GM12878 (cell line): Measurements from ENCODE around the gene RASSF10. TPM values are rescaled to one million over a fixed set of nuclear protein-coding genes. Genes with fewer than 3 reads are reported as not detected.

Source experiments
- ATAC-seq: fragments of 200-7000 bp; cut with Tn5 transposase; 3 replicates; pipeline ENCODE4 v1.9.1; 2020; ENCODE audit warnings: mild to moderate bottlenecking, moderate library complexity
- BruUV-seq: library from RNA; stranded (reverse); fragments of 400-500 nt; replicated peaks from 2 replicates; lab custom pipeline; 2021; lab: Mats Ljungman, UMichigan
- CTCF ChIA-PET: fragments of 300-600 bp; sonication (Branson Sonifier 250); formaldehyde crosslinking; extraction: SDS; loops from one replicate; lab custom pipeline; 2021; ENCODE audit warnings: inconsistent platforms; lab: Yijun Ruan, JAX
- POLR2A ChIA-PET: fragments of 350-600 bp; formaldehyde crosslinking; extraction: SDS; loops from one replicate; lab custom pipeline; 2021; ENCODE audit warnings: inconsistent platforms; lab: Charles Lee
- RAD21 ChIA-PET: fragments of 300-600 bp; sonication (Branson Sonifier 250); formaldehyde crosslinking; loops from one replicate; lab custom pipeline; 2023; ENCODE audit warnings: antibody characterized with exemption; ENCODE audit not compliant: unreplicated experiment; lab: Charles Lee
- SMC1A ChIA-PET: fragments of 300-600 bp; sonication (Branson Sonifier 250); formaldehyde crosslinking; loops from one replicate; lab custom pipeline; 2023; ENCODE audit not compliant: unreplicated experiment, uncharacterized antibody; lab: Charles Lee
- DNase-seq: peaks from one replicate; pipeline ENCODE4 v3.0.0-alpha.2; 2011; ENCODE audit warnings: low read depth, low spot score
- FAIRE-seq: peaks from 3 replicates; lab custom pipeline; 2011; peaks lifted over from hg19 to GRCh38; lab: Jason Lieb, UNC
- H2AFZ ChIP-seq: 2 replicates; pipeline ENCODE4 v1.6.0; 2011; ENCODE audit warnings: low read depth, low read length, control low read depth; ENCODE audit not compliant: control insufficient read depth
- H3K27ac ChIP-seq: 2 replicates; pipeline ENCODE4 v1.5.1; 2011; ENCODE audit warnings: control low read depth; ENCODE audit not compliant: control insufficient read depth, insufficient read depth
- H3K27me3 ChIP-seq, 2 experiments: replicated peaks in 1 of 2; 2 replicates each; pipeline versions ENCODE4 v1.6.0 to v1.6.1; 2011; ENCODE audit warnings: low read length in 1 of 2; ENCODE audit not compliant: control insufficient read depth in 2 of 2, insufficient read depth in 2 of 2
- H3K36me3 ChIP-seq, 2 experiments: 2 replicates each; pipeline ENCODE4 v1.5.1; 2011; ENCODE audit warnings: low read length in 1 of 2; ENCODE audit not compliant: control insufficient read depth in 2 of 2, insufficient read depth in 2 of 2
- H3K4me1 ChIP-seq: 2 replicates; pipeline ENCODE4 v1.6.1; 2011; ENCODE audit warnings: mild to moderate bottlenecking, low read length, moderate library complexity, mixed read lengths; ENCODE audit not compliant: control insufficient read depth, insufficient read depth
- H3K4me2 ChIP-seq: 2 replicates; pipeline ENCODE4 v1.6.0; 2011; ENCODE audit warnings: control low read depth; ENCODE audit not compliant: control insufficient read depth, insufficient read depth
- H3K4me3 ChIP-seq: fragments of 200-600 bp; sonication (generic); 2 replicates; pipeline ENCODE4 v1.5.1; 2016
- H3K79me2 ChIP-seq: 2 replicates; pipeline ENCODE4 v1.6.0; 2011; ENCODE audit warnings: low read length; ENCODE audit not compliant: control insufficient read depth, insufficient read depth
- H3K9ac ChIP-seq: 2 replicates; pipeline ENCODE4 v1.8.0; 2011; ENCODE audit warnings: low read length, control low read depth, mixed read lengths; ENCODE audit not compliant: control insufficient read depth, insufficient read depth
- H3K9me3 ChIP-seq: replicated peaks from 3 replicates; pipeline ENCODE4 v1.5.1; 2011; ENCODE audit warnings: mild to moderate bottlenecking, low read length; ENCODE audit not compliant: control insufficient read depth, insufficient read depth
- H4K20me1 ChIP-seq: 2 replicates; pipeline ENCODE4 v1.6.0; 2011; ENCODE audit not compliant: control insufficient read depth, insufficient read depth
- BACH1 ChIP-seq: fragments of 450-650 bp; IDR thresholded peaks from 2 replicates; pipeline ENCODE4 v1.6.1; 2017; ENCODE audit warnings: mild to moderate bottlenecking, borderline replicate concordance
- CEBPB ChIP-seq, 2 experiments: fragments of 150-350 bp in 1 of 2; IDR thresholded peaks; 2 replicates each; pipeline ENCODE4 v1.6.1; 2012 to 2014; ENCODE audit warnings: low read depth in 2 of 2, low read length in 2 of 2, borderline replicate concordance in 1 of 2, inconsistent platforms in 1 of 2
- FOXM1 ChIP-seq: IDR thresholded peaks from 2 replicates; pipeline ENCODE4 v1.6.1; 2012; ENCODE audit warnings: low read depth, mild to moderate bottlenecking, inconsistent platforms, low read length, moderate library complexity
- HDAC6 ChIP-seq: fragments of 200-600 bp; sonication (generic); IDR thresholded peaks from one replicate; pipeline ENCODE4 v1.8.0; 2017; ENCODE audit warnings: antibody characterized with exemption; ENCODE audit not compliant: unreplicated experiment
- IKZF1 ChIP-seq: fragments of 450-650 bp; conservative IDR thresholded peaks from 2 replicates; pipeline ENCODE4 v1.6.1; 2017; ENCODE audit warnings: antibody characterized with exemption, mild to moderate bottlenecking
- IRF4 ChIP-seq: IDR thresholded peaks from 2 replicates; pipeline ENCODE4 v1.6.1; 2011; ENCODE audit warnings: low read depth, low read length
- RELA ChIP-seq: fragments of 450-650 bp; IDR thresholded peaks from 2 replicates; pipeline ENCODE4 v1.8.0; 2014; ENCODE audit warnings: borderline replicate concordance; ENCODE audit not compliant: partially characterized antibody
- SIX5 ChIP-seq: IDR thresholded peaks from 2 replicates; pipeline ENCODE4 v1.6.1; 2011; ENCODE audit warnings: mild to moderate bottlenecking, low read depth, low read length, moderate library complexity; ENCODE audit not compliant: severe bottlenecking
- SP1 ChIP-seq: IDR thresholded peaks from one replicate; pipeline ENCODE4 v1.6.1; 2011; ENCODE audit warnings: low read depth, low read length
- TCF12 ChIP-seq: IDR thresholded peaks from 2 replicates; pipeline ENCODE4 v1.6.1; 2011; ENCODE audit warnings: low read depth, mild to moderate bottlenecking, low read length
- YBX1 ChIP-seq: fragments of 450-650 bp; IDR thresholded peaks from 2 replicates; pipeline ENCODE4 v1.6.1; 2016; ENCODE audit warnings: antibody characterized with exemption
- ZBED1 ChIP-seq: IDR thresholded peaks from 2 replicates; pipeline ENCODE4 v1.6.1; 2016; ENCODE audit warnings: borderline replicate concordance
- WGBS: methylation state at CpG from one replicate; pipeline ENCODE4 v1.1.6; 2016; ENCODE audit warnings: low lambda C conversion rate; ENCODE audit not compliant: insufficient replicate concordance, insufficient coverage; ENCODE audit errors: missing lambda C conversion rate; 5-methylcytosine and 5-hydroxymethylcytosine counted together
- in situ Hi-C: fragments of 300-500 bp; cut with MboI; formaldehyde crosslinking; loops from 9 replicates; pipeline ENCODE4 v1.14.3; 2018; ENCODE audit warnings: mixed read lengths
- intact Hi-C: fragments of 100-400 bp; cut with micrococcal nuclease; formaldehyde crosslinking; loops from one replicate; pipeline ENCODE4 v1.14.2; 2022; ENCODE audit not compliant: unreplicated experiment
- polyA plus RNA-seq, 11 experiments: library from polyadenylated mRNA; depleted of rRNA in 4 of 11; unstranded in 6 of 11; stranded (reverse) in 5 of 11; fragments of >200 nt; fragmentation: Nextera tagmentation in 4 of 11; fragmentation: Illumina TruSeq in 1 of 11; extraction: Ambion mirVana in 4 of 11; extraction: Trizol in 1 of 11; gene quantifications; 1 replicate in 1 of 11; 2 replicates in 10 of 11; pipeline versions ENCODE4 v1.2.1 to v1.2.3, GENCODE V29; 2011 to 2016; ENCODE audit warnings: inconsistent platforms in 2 of 11, missing spikeins in 2 of 11, low read depth in 1 of 11
- total RNA-seq, 4 experiments: library from RNA; depleted of rRNA in 3 of 4; stranded (reverse); fragments of >200 nt in 3 of 4; fragmentation: Illumina TruSeq in 1 of 4; extraction: Trizol in 1 of 4; gene quantifications; 2 replicates each; pipeline versions ENCODE4 v1.2.1 to v1.2.3, GENCODE V29; 2013 to 2021
- TF ChIP-seq, protein P1 (sequence below): IDR thresholded peaks from 2 replicates; pipeline ENCODE4 v1.6.1; 2012; ENCODE audit warnings: improper control_type of control experiment, low read depth, low read length; ENCODE audit not compliant: insufficient replicate concordance
- TF ChIP-seq, protein P2 (sequence below): IDR thresholded peaks from 2 replicates; pipeline ENCODE4 v1.6.1; 2012; ENCODE audit warnings: low read depth, low read length, improper control_type of control experiment
- TF ChIP-seq, protein P3 (sequence below): fragments of 450-650 bp; IDR thresholded peaks from 2 replicates; pipeline ENCODE4 v1.6.1; 2014; ENCODE audit warnings: mild to moderate bottlenecking

Gene RASSF10
- total and polyA plus RNA-seq, 10 of the 15 experiments (the other 5 are each of a cell fraction or from before 2014, with no cell fraction given): 0.03 to 0.23 (median 0.09) TPM; not detected in 6

DNA sequence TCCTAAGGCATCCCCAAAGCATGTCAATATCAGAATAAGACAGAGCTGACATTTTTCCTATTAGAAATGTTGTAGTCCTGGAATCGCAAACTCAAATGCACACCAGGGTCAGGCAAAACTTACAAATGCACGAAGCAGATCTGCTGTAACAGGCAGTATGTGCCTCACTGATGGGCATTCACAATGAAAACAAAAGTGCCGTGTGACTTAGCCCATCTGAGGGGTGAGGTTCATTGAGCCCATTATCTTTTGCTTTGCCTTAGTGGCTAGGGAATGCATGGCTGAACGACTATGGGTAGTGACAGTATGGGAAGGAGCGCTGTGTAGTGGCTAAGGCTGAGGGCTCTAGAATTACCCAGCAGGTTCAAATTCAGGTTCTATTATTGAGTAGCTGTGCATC, 43.1 kb upstream of the RASSF10 start:
- RAD21 ChIA-PET: interaction anchor here (0.7 to 8.5 kb wide), 8 partner anchors 46 to 377 kb away, joined by 3 to 84 read pairs (median 5); no protein-coding TSS in a partner anchor
- TF ChIP-seq IKZF1 (no peak), HDAC6 (no peak), ZBED1 (no peak), CEBPB (IDR thresholded peaks at IDR 0.05; ENCODE audit: borderline replicate concordance in 1 of 2, low read depth in 2 of 2, low read length in 2 of 2) (no peak), RELA (no peak), FOXM1 (no peak), SIX5 (no peak), TCF12 (no peak), BACH1 (no peak), SP1 (no peak), YBX1 (no peak), IRF4 (no peak)
- TF ChIP-seq, protein P1, sequence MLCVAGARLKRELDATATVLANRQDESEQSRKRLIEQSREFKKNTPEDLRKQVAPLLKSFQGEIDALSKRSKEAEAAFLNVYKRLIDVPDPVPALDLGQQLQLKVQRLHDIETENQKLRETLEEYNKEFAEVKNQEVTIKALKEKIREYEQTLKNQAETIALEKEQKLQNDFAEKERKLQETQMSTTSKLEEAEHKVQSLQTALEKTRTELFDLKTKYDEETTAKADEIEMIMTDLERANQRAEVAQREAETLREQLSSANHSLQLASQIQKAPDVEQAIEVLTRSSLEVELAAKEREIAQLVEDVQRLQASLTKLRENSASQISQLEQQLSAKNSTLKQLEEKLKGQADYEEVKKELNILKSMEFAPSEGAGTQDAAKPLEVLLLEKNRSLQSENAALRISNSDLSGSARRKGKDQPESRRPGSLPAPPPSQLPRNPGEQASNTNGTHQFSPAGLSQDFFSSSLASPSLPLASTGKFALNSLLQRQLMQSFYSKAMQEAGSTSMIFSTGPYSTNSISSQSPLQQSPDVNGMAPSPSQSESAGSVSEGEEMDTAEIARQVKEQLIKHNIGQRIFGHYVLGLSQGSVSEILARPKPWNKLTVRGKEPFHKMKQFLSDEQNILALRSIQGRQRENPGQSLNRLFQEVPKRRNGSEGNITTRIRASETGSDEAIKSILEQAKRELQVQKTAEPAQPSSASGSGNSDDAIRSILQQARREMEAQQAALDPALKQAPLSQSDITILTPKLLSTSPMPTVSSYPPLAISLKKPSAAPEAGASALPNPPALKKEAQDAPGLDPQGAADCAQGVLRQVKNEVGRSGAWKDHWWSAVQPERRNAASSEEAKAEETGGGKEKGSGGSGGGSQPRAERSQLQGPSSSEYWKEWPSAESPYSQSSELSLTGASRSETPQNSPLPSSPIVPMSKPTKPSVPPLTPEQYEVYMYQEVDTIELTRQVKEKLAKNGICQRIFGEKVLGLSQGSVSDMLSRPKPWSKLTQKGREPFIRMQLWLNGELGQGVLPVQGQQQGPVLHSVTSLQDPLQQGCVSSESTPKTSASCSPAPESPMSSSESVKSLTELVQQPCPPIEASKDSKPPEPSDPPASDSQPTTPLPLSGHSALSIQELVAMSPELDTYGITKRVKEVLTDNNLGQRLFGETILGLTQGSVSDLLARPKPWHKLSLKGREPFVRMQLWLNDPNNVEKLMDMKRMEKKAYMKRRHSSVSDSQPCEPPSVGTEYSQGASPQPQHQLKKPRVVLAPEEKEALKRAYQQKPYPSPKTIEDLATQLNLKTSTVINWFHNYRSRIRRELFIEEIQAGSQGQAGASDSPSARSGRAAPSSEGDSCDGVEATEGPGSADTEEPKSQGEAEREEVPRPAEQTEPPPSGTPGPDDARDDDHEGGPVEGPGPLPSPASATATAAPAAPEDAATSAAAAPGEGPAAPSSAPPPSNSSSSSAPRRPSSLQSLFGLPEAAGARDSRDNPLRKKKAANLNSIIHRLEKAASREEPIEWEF: no peak
- TF ChIP-seq, protein P2, sequence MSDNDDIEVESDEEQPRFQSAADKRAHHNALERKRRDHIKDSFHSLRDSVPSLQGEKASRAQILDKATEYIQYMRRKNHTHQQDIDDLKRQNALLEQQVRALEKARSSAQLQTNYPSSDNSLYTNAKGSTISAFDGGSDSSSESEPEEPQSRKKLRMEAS: no peak
- TF ChIP-seq, protein P3, sequence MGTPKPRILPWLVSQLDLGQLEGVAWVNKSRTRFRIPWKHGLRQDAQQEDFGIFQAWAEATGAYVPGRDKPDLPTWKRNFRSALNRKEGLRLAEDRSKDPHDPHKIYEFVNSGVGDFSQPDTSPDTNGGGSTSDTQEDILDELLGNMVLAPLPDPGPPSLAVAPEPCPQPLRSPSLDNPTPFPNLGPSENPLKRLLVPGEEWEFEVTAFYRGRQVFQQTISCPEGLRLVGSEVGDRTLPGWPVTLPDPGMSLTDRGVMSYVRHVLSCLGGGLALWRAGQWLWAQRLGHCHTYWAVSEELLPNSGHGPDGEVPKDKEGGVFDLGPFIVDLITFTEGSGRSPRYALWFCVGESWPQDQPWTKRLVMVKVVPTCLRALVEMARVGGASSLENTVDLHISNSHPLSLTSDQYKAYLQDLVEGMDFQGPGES: no peak
- intact Hi-C loops: loop anchor here (10.0 kb wide), 1 partner anchor 499 kb away; the partner anchor contains the start of gene BTBD10

More for the DNA sequence above, 43.1 kb upstream of the RASSF10 start:
- H3K4me3 ChIP-seq: no peak overlapping the region
- POLR2A ChIA-PET: no interaction called here
- FAIRE-seq (no peak), ATAC-seq (no peak), DNase-seq (no peak)
- CTCF ChIA-PET: interaction anchor here (0.7 to 11.6 kb wide), 19 partner anchors 8 to 419 kb away, joined by 3 to 201 read pairs (median 4); no protein-coding TSS in a partner anchor
- SMC1A ChIA-PET: interaction anchor here (0.8 to 6.0 kb wide), 18 partner anchors 8 to 369 kb away, joined by 3 to 106 read pairs (median 4); no protein-coding TSS in a partner anchor
- H3K4me1 ChIP-seq: no peaks in the 10 kb centered on the region
- no peaks in the 10 kb centered on the region for H3K27me3 ChIP-seq
- no peaks in the 10 kb centered on the region for H4K20me1 ChIP-seq
- H2AFZ ChIP-seq: no peak overlapping the region
- H3K4me2 ChIP-seq: no peak overlapping the region
- in situ Hi-C loops: loop anchor here (25.0 kb wide), 1 partner anchor 221 kb away; no protein-coding TSS in a partner anchor
- H3K27ac ChIP-seq: no peak overlapping the region
- H3K9me3 ChIP-seq: no peaks in the 10 kb centered on the region
- H3K79me2 ChIP-seq: no peaks in the 10 kb centered on the region
- H3K9ac ChIP-seq: no peak overlapping the region
- BruUV-seq: no TSS peak
- H3K36me3 ChIP-seq: no peaks in the 10 kb centered on the region
- 23% methylated on average over 5 of the region's 5 CpGs for WGBS
